ENCODE results near the gene MGAT3. TPM values are rescaled to one million over a fixed set of nuclear protein-coding genes. Genes with fewer than 3 reads are reported as not detected.

The MGAT3 gene
- total and polyA plus RNA-seq, 2 donors from 2014 or later: 2.7 to 5.4 TPM

DNA sequence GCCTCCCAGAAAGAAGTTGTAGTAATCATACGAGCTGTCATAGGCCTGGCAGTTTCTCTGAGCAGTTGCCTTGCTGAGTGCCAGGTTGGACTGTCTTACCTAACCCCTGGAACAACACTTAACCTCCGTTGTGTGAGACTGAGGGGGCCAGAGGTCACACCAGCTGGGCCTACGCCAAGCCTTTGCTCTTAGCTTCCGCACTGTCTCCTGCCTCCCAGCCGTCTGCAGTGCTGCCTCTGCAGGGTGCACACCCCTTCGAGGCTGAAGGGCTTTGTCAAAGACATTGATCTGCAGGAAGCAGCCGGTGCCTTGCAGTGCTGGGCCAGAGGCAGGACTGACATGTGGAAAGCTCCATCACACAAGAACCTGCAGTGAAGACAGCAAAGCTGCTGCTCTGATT is 40.5 kb upstream of the MGAT3 start:
- H3K9ac ChIP-seq (ENCODE audit: low read length in 3 of 3): no peak overlapping the region
- peak in 1 of 5 donors; percentile 69 for DNase-seq
- H3K27me3 ChIP-seq (ENCODE audit: control insufficient read depth, insufficient read depth, low read length): no peaks in the 10 kb centered on the region
- TF ChIP-seq, protein P1, sequence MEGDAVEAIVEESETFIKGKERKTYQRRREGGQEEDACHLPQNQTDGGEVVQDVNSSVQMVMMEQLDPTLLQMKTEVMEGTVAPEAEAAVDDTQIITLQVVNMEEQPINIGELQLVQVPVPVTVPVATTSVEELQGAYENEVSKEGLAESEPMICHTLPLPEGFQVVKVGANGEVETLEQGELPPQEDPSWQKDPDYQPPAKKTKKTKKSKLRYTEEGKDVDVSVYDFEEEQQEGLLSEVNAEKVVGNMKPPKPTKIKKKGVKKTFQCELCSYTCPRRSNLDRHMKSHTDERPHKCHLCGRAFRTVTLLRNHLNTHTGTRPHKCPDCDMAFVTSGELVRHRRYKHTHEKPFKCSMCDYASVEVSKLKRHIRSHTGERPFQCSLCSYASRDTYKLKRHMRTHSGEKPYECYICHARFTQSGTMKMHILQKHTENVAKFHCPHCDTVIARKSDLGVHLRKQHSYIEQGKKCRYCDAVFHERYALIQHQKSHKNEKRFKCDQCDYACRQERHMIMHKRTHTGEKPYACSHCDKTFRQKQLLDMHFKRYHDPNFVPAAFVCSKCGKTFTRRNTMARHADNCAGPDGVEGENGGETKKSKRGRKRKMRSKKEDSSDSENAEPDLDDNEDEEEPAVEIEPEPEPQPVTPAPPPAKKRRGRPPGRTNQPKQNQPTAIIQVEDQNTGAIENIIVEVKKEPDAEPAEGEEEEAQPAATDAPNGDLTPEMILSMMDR (IDR thresholded peaks at IDR 0.05; ENCODE audit: borderline replicate concordance, extremely low read depth, insufficient read depth): no peak
- no peaks in the 10 kb centered on the region for H3K4me1 ChIP-seq (ENCODE audit: control insufficient read depth in 2 of 3, insufficient read depth in 2 of 3, low read depth in 1 of 3, low read length in 3 of 3)
- H3K36me3 ChIP-seq (ENCODE audit: control insufficient read depth in 2 of 3, insufficient read depth in 3 of 3, low read length in 3 of 3): peaks cover 6 to 41% (median 41%) of the 10 kb centered on the region in 3 donors
- intact Hi-C loops (cut with DNase I): no loop called here
- no peak overlapping the region for H3K4me3 ChIP-seq (ENCODE audit: low read length in 3 of 3)
- H3K9me3 ChIP-seq (ENCODE audit: control insufficient read depth in 2 of 3, insufficient read depth in 1 of 3, low read length in 3 of 3): no peaks in the 10 kb centered on the region
- FAIRE-seq: no peak
- no peak overlapping the region for H3K27ac ChIP-seq (ENCODE audit: low read depth in 2 of 2, low read length in 2 of 2)

DNA sequence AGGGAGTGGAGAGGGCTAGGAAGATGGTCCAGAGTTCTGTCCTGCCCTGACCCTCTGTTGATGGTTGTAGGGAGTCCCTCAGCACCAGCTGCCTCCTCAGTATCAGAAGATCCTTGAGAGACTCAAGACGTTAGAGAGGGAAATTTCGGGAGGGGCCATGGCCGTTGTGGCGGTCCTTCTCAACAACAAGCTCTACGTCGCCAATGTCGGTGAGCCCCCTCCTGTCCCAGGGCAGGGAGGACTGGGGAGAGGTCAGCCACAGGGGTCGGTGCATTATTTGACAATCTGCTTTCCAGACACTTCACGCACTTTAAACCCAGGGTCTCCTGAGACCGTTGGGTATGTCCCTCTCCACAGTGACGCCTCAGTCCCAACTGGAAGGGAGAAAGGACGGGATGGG is 39.2 kb upstream of the MGAT3 start:
- FAIRE-seq (no peak), DNase-seq (peak in 1 of 5 donors; percentile 46)
- intact Hi-C loops (cut with DNase I): no loop called here
- TF ChIP-seq, protein P1 (IDR thresholded peaks at IDR 0.05; ENCODE audit: borderline replicate concordance, extremely low read depth, insufficient read depth): no peak
- no peaks in the 10 kb centered on the region for H3K4me1 ChIP-seq (ENCODE audit: control insufficient read depth in 2 of 3, insufficient read depth in 2 of 3, low read depth in 1 of 3, low read length in 3 of 3)
- H3K4me3 ChIP-seq (ENCODE audit: low read length in 3 of 3): no peak overlapping the region
- H3K36me3 ChIP-seq (ENCODE audit: control insufficient read depth in 2 of 3, insufficient read depth in 3 of 3, low read length in 3 of 3): peaks cover 6 to 48% (median 43%) of the 10 kb centered on the region in 3 donors
- no peaks in the 10 kb centered on the region for H3K9me3 ChIP-seq (ENCODE audit: control insufficient read depth in 2 of 3, insufficient read depth in 1 of 3, low read length in 3 of 3)
- no peaks in the 10 kb centered on the region for H3K27me3 ChIP-seq (ENCODE audit: control insufficient read depth, insufficient read depth, low read length)
- H3K27ac ChIP-seq (ENCODE audit: low read depth in 2 of 2, low read length in 2 of 2): no peak overlapping the region
- no peak overlapping the region for H3K9ac ChIP-seq (ENCODE audit: low read length in 3 of 3)

DNA sequence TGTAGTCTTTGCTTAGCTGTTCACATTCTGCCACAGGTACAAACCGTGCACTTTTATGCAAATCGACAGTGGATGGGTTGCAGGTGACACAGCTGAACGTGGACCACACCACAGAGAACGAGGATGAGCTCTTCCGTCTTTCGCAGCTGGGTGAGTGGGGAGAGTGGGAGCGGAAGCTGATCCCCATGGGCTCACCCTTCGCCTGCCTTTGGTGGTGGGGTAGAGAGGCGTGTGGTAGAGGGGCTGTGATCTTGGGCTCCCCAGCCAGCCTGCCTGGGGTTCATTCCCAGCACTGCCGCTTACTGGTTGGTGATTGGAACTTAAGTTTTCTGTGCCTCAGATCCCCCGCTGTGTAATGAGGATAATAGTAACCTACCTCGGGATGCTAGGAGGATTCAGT is 38.1 kb upstream of the MGAT3 start:
- Histone ChIP-seq H3K36me3 (ENCODE audit: control insufficient read depth in 2 of 3, insufficient read depth in 3 of 3, low read length in 3 of 3) (peaks cover 6 to 49% (median 43%) of the 10 kb centered on the region in 3 donors), H3K27me3 (ENCODE audit: control insufficient read depth, insufficient read depth, low read length) (no peaks in the 10 kb centered on the region), H3K4me1 (ENCODE audit: control insufficient read depth in 2 of 3, insufficient read depth in 2 of 3, low read depth in 1 of 3, low read length in 3 of 3) (no peaks in the 10 kb centered on the region), H3K4me3 (ENCODE audit: low read length in 3 of 3) (no peak overlapping the region), H3K9me3 (ENCODE audit: control insufficient read depth in 2 of 3, insufficient read depth in 1 of 3, low read length in 3 of 3) (no peaks in the 10 kb centered on the region), H3K9ac (ENCODE audit: low read length in 3 of 3) (no peak overlapping the region), H3K27ac (ENCODE audit: low read depth in 2 of 2, low read length in 2 of 2) (no peak overlapping the region)
- DNase-seq (peak in 1 of 5 donors; percentile 55), FAIRE-seq (no peak)
- TF ChIP-seq, protein P1 (IDR thresholded peaks at IDR 0.05; ENCODE audit: borderline replicate concordance, extremely low read depth, insufficient read depth): no peak
- intact Hi-C loops (cut with DNase I): no loop called here

DNA sequence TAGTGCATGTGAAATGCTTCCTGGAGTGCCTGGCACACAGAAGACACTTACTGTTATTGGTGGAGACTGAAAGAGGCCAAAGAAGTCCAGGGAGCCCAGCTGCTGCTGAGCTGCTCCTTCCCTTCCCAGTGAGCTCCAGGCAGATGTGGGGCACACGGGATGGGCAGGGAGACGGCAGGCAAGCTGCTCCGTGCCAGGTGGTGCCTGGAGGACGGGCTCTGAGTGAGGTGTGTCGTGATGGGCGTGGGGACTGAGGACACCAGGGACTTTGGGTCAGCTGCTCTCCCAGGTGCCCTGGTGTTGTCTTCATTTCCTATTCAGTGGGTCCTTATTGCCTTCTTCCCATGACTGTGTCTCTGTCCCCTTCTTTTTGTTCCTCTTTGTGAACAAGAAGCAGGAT is 37.7 kb upstream of the MGAT3 start:
- intact Hi-C loops (cut with DNase I): no loop called here
- TF ChIP-seq, protein P1 (IDR thresholded peaks at IDR 0.05; ENCODE audit: borderline replicate concordance, extremely low read depth, insufficient read depth): no peak
- Histone ChIP-seq H3K4me3 (ENCODE audit: low read length in 3 of 3) (no peak overlapping the region), H3K4me1 (ENCODE audit: control insufficient read depth in 2 of 3, insufficient read depth in 2 of 3, low read depth in 1 of 3, low read length in 3 of 3) (no peaks in the 10 kb centered on the region), H3K9me3 (ENCODE audit: control insufficient read depth in 2 of 3, insufficient read depth in 1 of 3, low read length in 3 of 3) (no peaks in the 10 kb centered on the region), H3K27ac (ENCODE audit: low read depth in 2 of 2, low read length in 2 of 2) (no peak overlapping the region), H3K27me3 (ENCODE audit: control insufficient read depth, insufficient read depth, low read length) (no peaks in the 10 kb centered on the region), H3K36me3 (ENCODE audit: control insufficient read depth in 2 of 3, insufficient read depth in 3 of 3, low read length in 3 of 3) (peaks cover 8 to 52% (median 46%) of the 10 kb centered on the region in 3 donors), H3K9ac (ENCODE audit: low read length in 3 of 3) (no peak overlapping the region)
- DNase-seq (peak in 1 of 5 donors; percentile 47), FAIRE-seq (no peak)

Data from kidney (tissue), 14 donors.